GM13976 (cell line): ENCODE measurements around the gene SMARCA5.

Experiments
- DNase-seq: peaks from one replicate; pipeline ENCODE4 v3.0.0; 2012; ENCODE audit warnings: low spot score
- CTCF ChIP-seq: IDR thresholded peaks from 2 replicates; pipeline ENCODE4 v1.5.1; 2012; ENCODE audit warnings: borderline replicate concordance, mild to moderate bottlenecking; ENCODE audit not compliant: insufficient read depth; ENCODE audit errors: extremely low read depth, missing control alignments, control extremely low read depth
- in situ Hi-C: fragments of 300-500 bp; cut with MboI; formaldehyde crosslinking; loops from one replicate; pipeline ENCODE4 v1.12.0; 2022; ENCODE audit warnings: low sequenced_read_pairs, mixed read lengths, inconsistent platforms; ENCODE audit not compliant: unreplicated experiment

Gene SMARCA5

GRCh38 chr4:143606480-143606879 is 93.0 kb downstream of the SMARCA5 start:
- TF ChIP-seq CTCF, result no peak
- in situ Hi-C loops, result no loop called here
- DNase-seq, result no peak
